HG03060 (cell line): ENCODE data around the gene CDC6.

Experiments used
- ATAC-seq: cut with Tn5 transposase; IDR thresholded peaks from one replicate; pipeline ENCODE4 v1.9.1; 2021; ENCODE audit warnings: low read depth, moderate number of reproducible peaks; ENCODE audit not compliant: unreplicated experiment

CDC6 gene, protein sequence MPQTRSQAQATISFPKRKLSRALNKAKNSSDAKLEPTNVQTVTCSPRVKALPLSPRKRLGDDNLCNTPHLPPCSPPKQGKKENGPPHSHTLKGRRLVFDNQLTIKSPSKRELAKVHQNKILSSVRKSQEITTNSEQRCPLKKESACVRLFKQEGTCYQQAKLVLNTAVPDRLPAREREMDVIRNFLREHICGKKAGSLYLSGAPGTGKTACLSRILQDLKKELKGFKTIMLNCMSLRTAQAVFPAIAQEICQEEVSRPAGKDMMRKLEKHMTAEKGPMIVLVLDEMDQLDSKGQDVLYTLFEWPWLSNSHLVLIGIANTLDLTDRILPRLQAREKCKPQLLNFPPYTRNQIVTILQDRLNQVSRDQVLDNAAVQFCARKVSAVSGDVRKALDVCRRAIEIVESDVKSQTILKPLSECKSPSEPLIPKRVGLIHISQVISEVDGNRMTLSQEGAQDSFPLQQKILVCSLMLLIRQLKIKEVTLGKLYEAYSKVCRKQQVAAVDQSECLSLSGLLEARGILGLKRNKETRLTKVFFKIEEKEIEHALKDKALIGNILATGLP

DNA sequence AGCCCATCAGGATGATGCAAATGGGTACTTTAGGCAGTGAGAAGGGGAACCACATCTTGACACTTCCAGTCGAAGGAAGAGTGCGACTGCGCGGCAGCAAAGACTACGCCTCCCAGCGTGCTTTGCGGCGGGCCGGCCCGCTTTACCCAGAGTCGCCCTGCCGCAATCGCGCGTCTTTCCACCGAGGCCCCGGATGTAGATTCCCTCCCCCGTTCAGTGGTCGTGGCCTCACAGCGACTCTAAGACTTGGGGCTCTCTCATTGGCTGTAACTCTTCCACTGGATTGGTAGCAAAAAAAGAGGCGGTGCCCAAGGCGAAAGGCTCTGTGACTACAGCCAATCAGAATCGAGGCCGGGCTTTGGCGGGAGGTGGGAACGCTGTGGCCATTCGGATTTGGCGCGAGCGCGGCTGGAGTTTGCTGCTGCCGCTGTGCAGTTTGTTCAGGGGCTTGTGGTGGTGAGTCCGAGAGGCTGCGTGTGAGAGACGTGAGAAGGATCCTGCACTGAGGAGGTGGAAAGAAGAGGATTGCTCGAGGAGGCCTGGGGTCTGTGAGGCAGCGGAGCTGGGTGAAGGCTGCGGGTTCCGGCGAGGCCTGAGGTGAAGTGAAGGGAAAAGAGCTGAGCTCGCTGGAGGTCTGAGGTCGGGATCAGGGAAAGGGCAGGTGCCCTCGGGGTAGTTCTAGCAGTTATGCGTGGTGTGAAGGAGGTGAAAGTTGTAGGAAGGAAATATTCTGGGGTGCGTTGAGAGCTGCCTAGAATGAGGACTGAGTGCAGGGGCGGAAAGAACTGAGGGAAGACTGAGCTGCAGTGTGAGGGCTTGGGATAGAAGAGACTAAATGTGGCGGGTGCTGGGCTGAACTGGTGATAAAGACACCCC, at the start of gene CDC6:
TSS of gene CDC6 (plus strand) at position 386 of the 876 bp plus-strand sequence. CDS start 1,542 bp downstream, outside the sequence.
- peak; percentile 72 for ATAC-seq

DNA sequence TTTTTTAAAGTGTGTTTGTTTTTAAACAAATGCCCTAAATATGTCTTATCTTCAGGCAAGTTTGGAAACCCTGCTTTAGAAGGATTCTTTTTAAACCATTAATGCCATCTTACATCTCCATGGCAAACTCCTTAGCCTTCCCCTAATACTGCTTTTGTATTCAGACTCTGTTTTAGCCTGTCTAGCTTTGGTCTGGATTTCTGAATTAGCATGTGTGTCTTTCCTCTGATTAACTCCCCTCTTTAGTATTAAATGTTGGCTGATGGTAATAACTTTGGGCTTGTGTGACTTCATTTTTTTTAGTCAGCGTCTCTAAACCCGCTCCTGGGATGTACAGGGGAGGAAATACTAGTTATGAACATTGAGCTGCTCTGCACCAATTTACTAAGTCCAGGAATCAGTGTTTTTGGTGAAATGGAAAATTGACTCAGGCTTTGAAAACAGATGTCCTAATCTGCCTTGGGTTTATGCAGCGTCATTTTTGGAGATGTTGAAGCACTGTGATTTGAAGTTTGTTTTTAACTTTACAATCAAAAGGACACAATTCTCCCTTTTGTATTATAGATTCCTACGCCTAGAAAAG, 46.3 kb upstream of the CDC6 start:
- ATAC-seq, result no peak

DNA sequence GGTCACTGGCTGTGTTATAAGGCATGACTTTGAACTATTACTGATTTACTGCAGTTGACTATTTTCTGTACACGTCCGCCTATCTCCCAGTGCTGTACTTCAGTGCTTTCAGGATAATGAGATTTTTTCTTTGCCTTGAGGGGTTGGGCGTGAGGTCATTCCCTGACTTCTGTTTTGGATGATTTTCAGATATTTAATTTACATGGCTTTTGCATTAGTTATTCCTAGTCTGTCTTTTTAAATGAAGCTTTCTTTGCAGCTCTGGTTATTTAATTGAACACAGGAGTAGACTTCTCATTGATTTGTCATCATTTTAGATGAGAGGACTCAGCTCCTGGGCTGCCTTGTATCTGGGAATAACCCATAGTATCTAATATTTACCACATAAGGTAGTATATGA, 44.9 kb upstream of the CDC6 start:
- no peak for ATAC-seq

DNA sequence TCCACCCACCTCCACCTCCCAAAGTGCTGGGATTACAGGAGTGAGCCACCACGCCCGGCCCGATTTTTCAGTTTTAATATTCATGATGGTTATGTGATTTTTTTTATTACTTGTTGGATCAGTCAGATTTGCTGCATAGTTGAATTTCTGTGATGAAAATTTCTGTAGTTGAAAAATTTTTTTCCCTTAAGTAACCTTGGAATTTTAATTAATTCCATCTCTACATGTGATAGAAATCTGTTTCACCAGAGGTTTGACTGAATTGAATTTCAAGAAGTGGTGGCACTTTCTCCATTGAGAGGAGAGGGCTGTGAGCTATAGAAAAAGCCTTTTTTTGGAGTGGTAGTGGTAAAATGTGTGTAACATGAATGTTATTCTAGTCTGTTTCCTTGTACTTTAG, 43.9 kb upstream of the CDC6 start:
- no peak for ATAC-seq

DNA sequence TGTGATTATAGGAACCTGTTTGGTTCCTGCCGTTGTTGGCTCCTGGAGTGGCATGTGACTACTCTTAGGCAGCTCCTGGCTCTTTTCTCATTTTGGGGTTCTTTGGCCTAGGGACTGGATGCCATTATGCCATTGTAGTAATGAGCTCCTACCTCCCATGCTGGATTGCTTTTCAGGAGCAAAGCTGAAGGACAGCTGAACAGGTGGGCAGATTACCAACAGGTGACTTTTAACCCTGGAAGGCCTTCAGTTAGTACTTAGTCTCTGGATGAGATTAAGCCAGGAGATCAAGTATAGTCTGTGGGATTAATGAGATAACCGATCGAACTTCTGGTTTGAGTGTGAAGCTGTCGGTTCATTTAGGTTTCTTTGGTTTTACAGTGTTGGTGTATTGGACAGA, 43.4 kb upstream of the CDC6 start:
- ATAC-seq, result no peak

DNA sequence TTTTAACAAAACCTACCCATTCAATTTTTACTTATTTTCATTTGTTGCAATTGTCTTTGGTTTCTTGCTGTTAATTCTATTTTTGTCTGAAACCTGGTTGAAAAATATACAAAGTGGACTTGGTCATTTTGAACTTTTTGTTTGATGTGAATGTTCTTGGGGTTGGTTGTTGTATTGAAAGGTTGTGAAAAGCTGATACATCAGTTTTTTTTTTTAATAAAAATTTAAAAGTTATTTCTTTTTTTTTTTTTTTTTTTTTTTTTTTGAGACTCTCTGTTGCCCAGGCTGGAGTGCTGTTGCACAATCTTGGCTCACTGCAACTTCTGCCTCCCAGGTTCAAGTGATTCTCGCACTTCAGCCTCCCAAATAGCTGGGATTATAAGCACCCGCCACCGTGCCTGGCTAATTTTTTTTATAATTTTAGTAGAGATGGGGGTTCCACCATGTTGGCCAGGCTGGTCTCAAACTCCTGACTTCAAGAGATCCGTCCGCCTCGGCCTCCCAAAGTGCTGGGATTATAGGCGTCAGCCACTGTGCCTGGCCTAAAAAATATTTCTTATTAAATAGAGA, 39.7 kb upstream of the CDC6 start:
- no peak for ATAC-seq

DNA sequence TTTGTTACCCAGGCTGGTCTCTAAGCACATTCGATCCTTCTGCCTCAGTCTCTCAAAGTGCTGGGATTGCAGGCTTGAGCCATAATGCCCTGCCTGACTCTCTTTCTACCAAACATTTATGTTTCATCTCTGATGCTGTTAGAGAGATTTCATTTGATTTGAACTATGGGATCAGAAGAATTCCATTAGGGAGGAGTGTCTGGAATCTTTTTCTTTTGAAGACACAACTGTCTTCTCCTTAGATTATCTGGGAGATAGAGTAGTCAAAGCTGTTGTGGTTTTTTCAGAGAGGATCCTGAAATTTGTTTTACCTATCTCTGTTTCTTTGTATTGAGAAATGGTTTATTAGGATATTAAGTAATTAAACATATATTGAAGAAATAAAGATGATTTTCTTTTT, 39.2 kb upstream of the CDC6 start:
- ATAC-seq, result no peak

DNA sequence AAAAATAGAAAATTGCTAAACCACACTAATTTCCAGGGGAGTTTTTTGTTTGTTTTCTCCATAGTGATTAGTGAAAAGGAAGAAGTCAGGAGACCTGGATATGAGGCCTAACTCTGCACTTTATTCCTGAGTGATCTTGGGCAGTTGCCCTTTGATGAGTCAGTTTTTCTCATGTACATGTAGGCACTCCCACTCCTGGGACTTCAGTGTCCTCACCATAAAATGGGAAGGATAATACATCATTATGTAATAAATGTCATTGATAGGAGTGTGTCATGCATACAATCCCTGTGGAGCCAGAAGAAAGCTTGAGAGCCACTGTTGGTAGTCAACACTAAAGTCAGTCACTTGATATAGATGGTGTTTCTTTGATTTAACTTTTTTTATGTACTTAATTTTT, 36.1 kb upstream of the CDC6 start:
- ATAC-seq, result no peak

DNA sequence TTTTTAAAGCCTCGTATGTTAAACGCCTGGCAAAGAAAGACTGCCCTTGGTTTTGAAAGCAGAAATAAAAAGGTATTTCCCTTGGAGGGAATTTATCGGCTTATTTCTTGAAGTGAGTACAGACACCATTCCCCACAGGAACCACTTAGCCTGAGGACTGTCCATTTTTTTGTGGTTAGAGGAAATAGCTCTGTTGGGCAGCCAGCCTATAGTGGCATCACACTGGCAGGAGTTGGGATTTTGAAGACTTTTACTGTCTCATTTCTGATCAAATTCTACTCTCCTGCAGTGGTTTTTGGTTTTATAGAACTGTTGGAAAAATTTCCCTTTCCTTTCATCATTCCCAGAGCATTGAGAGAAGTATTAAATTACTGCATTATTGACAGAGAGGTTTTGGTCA, 34.1 kb upstream of the CDC6 start:
- ATAC-seq, result no peak

DNA sequence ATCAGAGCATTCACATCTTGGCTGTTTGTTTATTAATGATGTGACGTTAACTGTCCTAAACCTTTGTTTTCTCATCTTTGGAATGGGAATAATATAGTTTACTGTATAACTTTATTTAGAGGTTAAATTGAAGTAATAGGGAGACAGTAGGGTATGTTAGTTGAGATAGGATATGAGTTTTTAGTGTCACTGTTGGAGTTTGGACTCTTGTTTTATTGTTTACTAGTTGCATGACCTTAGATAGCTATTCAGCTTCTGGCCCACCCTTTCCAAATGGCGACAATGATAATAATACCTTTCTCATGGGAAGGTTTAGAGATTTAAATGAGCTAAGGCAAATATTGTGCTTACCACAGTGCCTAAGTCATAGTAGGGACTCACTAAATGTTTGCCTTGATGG, 28.2 kb upstream of the CDC6 start:
- ATAC-seq, result no peak

DNA sequence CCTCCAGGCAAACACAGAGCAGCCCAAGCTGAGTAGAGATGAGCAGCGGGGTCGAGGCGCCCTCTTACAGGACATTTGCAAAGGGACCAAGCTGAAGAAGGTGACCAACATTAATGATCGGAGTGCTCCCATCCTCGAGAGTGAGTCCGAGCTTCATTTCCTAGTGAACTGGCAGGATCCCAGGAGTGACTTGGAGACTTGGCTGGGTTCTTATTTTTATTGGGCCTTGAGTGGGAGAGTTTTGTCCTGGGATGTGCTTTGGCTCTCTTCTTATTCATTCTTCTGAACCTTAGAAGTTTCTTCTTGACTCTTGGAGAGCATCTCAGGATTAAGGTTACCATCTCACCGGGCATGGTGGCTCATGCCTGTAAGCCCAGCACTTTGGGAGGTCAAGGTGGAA, 27.2 kb upstream of the CDC6 start:
- ATAC-seq, result no peak

DNA sequence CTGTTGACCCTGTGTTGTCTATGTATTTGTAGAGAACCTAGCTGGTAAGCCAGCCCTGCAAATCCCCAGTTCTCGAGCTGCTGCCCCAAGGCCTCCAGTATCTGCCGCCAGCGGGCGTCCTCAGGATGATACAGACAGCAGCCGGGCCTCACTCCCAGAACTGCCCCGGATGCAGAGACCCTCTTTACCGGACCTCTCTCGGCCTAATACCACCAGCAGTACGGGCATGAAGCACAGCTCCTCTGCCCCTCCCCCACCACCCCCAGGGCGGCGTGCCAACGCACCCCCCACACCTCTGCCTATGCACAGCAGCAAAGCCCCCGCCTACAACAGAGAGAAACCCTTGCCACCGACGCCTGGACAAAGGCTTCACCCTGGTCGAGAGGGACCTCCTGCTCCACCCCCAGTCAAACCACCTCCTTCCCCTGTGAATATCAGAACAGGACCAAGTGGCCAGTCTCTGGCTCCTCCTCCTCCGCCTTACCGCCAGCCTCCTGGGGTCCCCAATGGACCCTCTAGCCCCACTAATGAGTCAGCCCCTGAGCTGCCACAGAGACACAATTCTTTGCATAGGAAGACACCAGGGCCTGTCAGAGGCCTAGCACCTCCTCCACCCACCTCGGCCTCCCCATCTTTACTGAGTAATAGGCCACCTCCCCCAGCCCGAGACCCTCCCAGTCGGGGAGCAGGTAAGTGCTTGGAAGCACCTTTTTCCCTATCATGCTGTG, 23.1 kb upstream of the CDC6 start:
- ATAC-seq, result no peak

DNA sequence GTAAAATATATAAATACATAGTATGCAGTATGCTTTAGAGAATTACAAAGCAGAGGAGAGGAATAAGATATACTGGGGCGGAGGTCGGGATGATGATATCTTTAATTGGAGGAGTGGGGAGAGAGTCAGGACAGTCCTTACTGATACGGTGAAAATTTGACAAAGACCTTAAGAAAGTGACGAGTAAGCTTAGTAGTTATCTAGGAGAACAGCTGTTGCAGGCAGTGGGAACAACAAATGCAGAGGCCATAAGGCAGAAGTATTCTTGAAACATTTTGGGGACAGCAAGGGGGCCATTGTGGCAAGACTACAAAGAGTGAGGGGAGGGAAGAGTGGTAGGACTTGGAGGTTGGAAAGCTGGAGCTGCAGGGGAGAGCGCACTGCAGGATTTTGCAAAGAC, 22.3 kb upstream of the CDC6 start:
- ATAC-seq, result no peak

DNA sequence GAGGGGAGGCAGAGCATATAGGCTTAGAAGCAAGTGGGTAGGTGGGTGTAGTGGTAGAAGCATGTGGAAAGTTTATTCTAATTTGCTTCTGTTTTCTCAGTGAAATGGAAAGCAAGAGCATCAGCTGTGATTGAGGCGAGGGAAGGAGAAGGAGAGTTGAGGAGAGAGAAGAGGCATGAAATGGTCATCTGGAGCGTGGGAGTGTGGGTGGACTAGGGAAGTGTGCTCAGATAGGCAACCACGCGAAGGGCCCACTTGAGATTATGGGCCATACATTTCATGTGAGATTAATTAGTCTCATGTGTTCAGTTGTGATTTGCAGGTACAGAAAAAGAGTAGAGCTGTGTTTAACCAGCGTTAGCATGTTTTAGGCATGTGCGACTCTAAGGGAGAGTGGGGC, 20.8 kb upstream of the CDC6 start:
- no peak for ATAC-seq

DNA sequence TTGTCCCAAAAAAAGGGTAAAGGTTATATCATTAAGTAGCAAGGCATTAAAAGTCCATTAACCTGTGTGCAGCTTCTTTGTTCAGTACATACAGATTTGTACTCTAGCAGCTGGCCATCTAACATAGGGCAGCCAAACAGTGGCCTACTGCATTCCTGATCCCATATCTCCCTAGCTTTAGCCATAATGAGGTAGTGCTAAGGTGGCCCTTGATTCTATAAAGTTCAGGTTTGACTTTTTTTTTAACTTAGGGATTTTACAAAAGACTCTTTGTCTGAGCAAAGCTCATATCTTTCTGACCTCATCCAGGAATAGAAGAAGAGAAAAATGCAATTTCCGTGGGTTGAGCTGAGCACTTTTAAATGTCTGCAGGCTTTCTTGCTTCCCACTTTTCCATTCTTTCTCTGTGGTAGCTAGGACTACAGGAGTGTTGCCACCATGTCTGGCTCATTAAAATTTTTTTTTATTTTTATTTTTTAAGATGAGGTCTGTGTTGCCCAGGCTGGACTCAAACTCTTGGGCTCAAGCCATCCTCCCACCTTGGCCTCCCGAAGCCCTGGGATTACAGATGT, 19.5 kb upstream of the CDC6 start:
- ATAC-seq, result no peak

DNA sequence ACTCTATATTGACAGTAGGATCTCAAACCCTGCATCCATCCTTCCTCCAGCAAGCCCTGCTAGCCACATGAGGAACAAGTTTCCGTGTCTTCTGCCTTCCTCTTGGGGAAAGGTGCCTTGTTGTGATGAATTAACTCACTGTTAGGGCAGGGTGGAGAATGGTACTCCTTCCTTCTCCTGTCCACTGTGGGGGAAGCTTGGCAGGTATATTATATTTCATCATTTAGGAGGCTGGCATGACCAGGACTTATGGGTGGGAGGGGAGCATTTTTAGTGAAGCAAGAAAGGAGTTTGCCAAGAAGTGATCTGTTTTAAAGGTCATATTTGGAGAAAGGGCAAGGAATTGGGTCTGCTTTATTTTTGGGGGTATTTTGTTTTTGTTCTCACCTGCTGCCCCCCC, 9.3 kb upstream of the CDC6 start:
- no peak for ATAC-seq

DNA sequence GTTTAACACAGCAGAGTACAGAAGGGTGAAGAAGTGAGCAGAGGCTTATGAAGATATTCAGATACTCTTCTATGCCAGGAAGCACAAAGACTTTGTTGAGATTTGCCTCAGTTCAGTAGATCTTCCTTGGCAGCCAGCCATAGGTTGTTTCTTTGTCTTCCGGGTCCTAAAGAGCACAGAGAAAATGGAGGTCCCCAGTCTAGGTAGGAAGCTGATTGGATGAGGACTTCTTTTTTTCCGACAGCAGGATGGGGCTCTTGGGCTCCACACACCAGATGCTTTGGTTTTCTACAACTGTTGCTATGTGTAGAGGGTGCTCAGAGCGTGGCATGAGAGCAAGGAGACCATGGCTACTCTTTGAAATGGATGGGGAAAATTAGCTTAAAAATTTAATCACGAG, 8.3 kb upstream of the CDC6 start:
- ATAC-seq, result no peak

DNA sequence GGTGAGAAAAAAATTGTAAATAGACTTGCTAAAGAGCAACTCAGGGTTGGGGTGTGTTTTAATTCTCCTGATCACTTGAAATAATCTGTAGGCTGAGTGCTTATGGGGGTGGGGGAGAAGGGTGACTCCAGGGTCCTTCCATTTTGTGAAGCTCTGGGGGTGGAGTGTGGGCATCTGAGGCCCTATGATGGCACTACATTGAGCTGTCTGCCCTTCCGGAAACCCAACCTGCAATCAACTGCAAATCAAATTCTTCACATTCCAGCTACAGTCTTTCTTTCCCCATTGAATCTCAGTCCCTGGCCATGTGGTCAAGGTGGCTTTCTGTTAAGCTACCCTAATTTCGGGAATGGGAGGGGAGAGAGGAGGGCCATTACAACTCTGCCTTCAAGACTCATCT, 6.0 kb upstream of the CDC6 start:
- ATAC-seq, result no peak

DNA sequence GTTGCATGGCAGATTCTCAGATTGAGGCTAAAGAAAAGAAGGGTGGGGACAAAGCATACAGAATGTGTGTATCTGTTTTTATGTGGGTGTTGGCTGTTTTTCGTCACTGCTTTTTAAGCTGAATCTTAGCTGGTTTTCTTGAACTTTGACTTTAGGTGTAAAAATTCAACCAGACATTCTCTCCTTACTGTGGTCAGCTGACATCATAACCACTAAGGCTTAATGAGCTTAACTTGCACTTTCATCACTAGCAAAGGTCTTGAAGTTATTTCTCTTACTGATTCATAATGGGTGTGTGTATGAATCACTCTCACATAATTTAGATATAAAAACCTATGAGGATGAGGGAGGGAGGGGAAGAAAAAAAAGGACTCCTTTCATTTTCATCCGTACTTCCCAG, 4.0 kb upstream of the CDC6 start:
- no peak for ATAC-seq
